ENCODE results near the gene NRP2.

NRP2 gene

GRCh38 chr2:205740381-205740780 is 58.1 kb downstream of the NRP2 start:
- no peak for DNase-seq
- in situ Hi-C loops (cut with HindIII; ENCODE audit: low pct_ligation_motif_present, low pct_unique_long_range_greater_than_20kb, low sequenced_read_pairs) = no loop called here

DNA sequence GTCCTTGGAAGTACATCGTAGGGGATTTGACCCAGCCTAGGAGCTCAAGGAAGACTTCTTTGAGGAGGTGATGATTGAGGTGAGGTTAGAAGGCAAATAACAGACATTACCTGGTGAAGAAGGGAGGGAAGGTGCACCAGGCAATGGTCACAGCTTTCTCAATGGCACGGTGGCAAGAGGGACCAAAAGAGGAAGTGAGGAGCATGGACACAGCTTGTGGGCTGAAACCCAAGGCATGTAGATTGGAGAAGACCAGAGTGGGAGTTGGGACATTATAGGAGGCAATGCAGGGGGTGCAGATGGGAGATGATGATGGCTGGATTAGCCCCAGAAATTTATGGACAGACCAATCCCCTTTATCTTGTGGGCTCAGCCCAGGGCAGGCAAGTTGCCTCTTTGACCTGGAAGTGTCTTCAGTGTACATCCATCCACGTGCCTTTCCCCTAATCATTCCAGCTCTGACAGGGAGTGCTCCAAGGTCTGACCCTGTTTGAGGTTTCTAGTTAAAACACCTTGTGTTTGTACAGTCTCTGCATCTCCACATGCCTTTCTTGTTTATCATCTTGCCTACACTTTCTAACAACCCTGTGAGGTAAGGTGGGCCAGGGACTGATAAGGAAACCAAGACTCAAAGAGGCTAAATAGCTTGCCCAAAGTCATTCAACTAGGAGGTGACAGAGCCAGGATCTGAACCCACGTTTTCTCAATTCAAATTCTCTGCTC is 59.1 kb downstream of the NRP2 start:
- DNase-seq = no peak
- in situ Hi-C loops (cut with HindIII; ENCODE audit: low pct_ligation_motif_present, low pct_unique_long_range_greater_than_20kb, low sequenced_read_pairs) = no loop called here

DNA sequence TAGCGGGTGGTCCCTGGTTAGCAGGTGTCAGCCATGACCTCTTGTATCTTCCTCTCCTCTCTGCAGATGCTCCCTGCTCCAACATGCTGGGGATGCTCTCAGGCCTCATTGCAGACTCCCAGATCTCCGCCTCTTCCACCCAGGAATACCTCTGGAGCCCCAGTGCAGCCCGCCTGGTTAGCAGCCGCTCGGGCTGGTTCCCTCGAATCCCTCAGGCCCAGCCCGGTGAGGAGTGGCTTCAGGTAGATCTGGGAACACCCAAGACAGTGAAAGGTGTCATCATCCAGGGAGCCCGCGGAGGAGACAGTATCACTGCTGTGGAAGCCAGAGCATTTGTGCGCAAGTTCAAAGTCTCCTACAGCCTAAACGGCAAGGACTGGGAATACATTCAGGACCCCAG is 60.8 kb downstream of the NRP2 start:
- in situ Hi-C loops (cut with HindIII; ENCODE audit: low pct_ligation_motif_present, low pct_unique_long_range_greater_than_20kb, low sequenced_read_pairs) = no loop called here
- no peak for DNase-seq

DNA sequence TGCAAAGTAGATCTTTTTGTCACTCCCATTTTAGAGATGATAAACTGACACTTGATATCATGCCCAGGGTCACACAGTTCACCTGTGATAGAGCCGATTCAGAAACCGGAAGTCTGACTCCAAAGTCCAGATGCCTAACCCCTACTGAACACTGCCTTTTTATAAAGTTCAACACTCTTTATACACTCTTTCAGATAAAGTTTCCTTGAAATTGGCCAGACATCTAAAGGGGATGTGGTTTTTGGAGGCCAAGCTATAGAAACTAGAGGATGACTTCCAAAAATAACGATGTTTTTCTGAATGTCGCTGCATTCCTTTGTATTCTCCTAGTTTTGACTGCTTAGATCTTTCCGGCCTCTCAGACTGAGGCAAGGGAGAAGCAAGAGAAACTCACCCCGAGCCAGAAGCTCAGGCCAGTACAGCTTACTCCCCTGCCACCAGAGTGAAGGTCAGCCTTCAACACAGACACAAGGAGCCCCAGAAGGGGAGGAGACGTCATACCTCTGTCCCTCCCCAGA is 61.8 kb downstream of the NRP2 start:
- in situ Hi-C loops (cut with HindIII; ENCODE audit: low pct_ligation_motif_present, low pct_unique_long_range_greater_than_20kb, low sequenced_read_pairs) = no loop called here
- no peak for DNase-seq

- in situ Hi-C loops (cut with HindIII; ENCODE audit: low pct_ligation_motif_present, low pct_unique_long_range_greater_than_20kb, low sequenced_read_pairs) = no loop called here
- DNase-seq = no peak
Observed at GRCh38 chr2:205745661-205746419, 63.5 kb downstream of the NRP2 start.

GRCh38 chr2:205746420-205746785 is 64.1 kb downstream of the NRP2 start:
- in situ Hi-C loops (cut with HindIII; ENCODE audit: low pct_ligation_motif_present, low pct_unique_long_range_greater_than_20kb, low sequenced_read_pairs) = no loop called here
- DNase-seq = no peak

DNA sequence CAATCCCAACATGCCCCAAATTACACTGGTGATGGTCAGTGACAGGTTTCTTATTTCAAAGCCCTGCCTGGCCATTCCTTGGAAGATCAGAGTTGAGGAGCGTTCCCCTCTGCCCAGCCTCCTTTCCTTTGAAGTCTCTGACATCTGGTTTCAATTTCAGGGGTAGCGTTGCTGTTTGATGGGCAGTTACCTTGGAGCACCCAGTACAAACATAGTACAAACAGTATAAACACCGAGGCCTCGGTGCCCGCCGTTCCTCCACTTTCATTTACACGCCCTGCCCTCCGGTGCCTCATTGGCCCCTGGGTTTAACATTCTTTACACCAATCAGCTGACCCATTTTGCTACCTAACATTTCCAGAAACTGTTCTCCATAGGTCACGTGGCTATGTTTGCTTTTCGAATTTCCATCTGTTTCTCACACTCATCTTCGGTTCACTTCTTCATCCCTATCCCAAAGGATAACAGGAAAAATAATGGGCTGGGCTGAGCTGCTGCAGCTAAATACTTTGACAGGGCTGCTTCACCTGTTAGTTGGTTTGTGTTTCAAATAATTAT is 65.6 kb downstream of the NRP2 start:
- no peak for DNase-seq
- in situ Hi-C loops (cut with HindIII; ENCODE audit: low pct_ligation_motif_present, low pct_unique_long_range_greater_than_20kb, low sequenced_read_pairs) = no loop called here

- in situ Hi-C loops (cut with HindIII; ENCODE audit: low pct_ligation_motif_present, low pct_unique_long_range_greater_than_20kb, low sequenced_read_pairs) = no loop called here
- peak; percentile 63 for DNase-seq
Observed at GRCh38 chr2:205748639-205749038, 66.3 kb downstream of the NRP2 start.

GRCh38 chr2:205749078-205749477 is 66.8 kb downstream of the NRP2 start:
- in situ Hi-C loops (cut with HindIII; ENCODE audit: low pct_ligation_motif_present, low pct_unique_long_range_greater_than_20kb, low sequenced_read_pairs) = no loop called here
- no peak for DNase-seq

- in situ Hi-C loops (cut with HindIII; ENCODE audit: low pct_ligation_motif_present, low pct_unique_long_range_greater_than_20kb, low sequenced_read_pairs) = no loop called here
- DNase-seq = no peak
Observed at GRCh38 chr2:205750797-205751196, 68.5 kb downstream of the NRP2 start.

- in situ Hi-C loops (cut with HindIII; ENCODE audit: low pct_ligation_motif_present, low pct_unique_long_range_greater_than_20kb, low sequenced_read_pairs) = no loop called here
- DNase-seq = no peak
Observed at GRCh38 chr2:205751569-205752031, 69.3 kb downstream of the NRP2 start.

DNA sequence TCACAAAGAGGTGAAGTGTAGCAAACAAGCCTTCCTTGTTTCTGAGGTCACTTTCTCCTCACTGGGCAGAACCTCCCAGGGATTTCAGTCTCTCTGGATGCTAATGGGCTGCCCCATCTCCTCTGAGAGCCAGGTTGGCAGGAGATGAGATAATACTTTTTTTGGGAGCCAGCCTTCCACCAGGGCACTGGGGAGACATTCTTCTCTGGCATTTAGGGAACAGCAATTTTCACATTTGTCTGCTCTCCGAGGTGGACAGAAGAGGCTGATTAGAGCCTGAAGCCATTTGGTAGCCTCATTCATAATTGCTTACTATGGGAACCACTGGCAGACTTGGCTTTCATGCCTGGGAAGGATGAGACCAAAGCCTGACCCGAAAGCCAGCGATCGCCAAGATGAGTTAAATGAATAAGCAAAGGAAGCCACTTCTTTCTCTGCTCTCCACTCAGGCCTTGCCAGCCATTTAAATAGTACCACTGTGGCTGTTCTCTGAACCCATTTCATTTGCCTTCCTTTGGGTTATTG is 70.1 kb downstream of the NRP2 start:
- DNase-seq = no peak
- in situ Hi-C loops (cut with HindIII; ENCODE audit: low pct_ligation_motif_present, low pct_unique_long_range_greater_than_20kb, low sequenced_read_pairs) = no loop called here

GRCh38 chr2:205752924-205753323 is 70.6 kb downstream of the NRP2 start:
- in situ Hi-C loops (cut with HindIII; ENCODE audit: low pct_ligation_motif_present, low pct_unique_long_range_greater_than_20kb, low sequenced_read_pairs) = no loop called here
- DNase-seq = no peak

GRCh38 chr2:205754285-205754923 is 72.1 kb downstream of the NRP2 start:
- in situ Hi-C loops (cut with HindIII; ENCODE audit: low pct_ligation_motif_present, low pct_unique_long_range_greater_than_20kb, low sequenced_read_pairs) = no loop called here
- DNase-seq = no peak

- in situ Hi-C loops (cut with HindIII; ENCODE audit: low pct_ligation_motif_present, low pct_unique_long_range_greater_than_20kb, low sequenced_read_pairs) = no loop called here
Observed at GRCh38 chr2:205754924-205755321, 72.6 kb downstream of the NRP2 start.

GRCh38 chr2:205755923-205756322 is 73.6 kb downstream of the NRP2 start:
- DNase-seq = no peak
- in situ Hi-C loops (cut with HindIII; ENCODE audit: low pct_ligation_motif_present, low pct_unique_long_range_greater_than_20kb, low sequenced_read_pairs) = no loop called here

More at GRCh38 chr2:205754924-205755321, 72.6 kb downstream of the NRP2 start:
- peak; percentile 65 for DNase-seq

DNA sequence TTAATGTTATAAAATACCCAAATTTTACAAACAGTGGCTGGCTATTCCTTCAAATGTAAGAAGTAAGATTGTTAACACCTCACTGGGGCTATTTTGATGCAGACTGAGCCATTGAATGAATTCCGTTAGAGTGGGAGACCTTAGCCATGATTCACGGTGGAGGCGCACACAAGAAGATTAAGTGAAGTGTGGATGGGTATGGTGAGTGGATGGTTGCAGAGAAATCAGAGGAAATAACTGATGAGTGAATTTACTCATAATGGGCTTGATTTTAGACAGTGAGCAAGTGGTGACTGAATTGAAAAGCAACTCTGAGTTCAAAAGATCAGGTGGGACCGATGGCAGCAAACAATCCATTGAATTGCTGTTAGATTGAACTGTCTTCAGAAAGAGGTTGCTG is 75.0 kb downstream of the NRP2 start:
- DNase-seq = no peak
- in situ Hi-C loops (cut with HindIII; ENCODE audit: low pct_ligation_motif_present, low pct_unique_long_range_greater_than_20kb, low sequenced_read_pairs) = no loop called here

- in situ Hi-C loops (cut with HindIII; ENCODE audit: low pct_ligation_motif_present, low pct_unique_long_range_greater_than_20kb, low sequenced_read_pairs) = no loop called here
- DNase-seq = peak; percentile 18
Observed at GRCh38 chr2:205758051-205758450, 75.8 kb downstream of the NRP2 start.

DNA sequence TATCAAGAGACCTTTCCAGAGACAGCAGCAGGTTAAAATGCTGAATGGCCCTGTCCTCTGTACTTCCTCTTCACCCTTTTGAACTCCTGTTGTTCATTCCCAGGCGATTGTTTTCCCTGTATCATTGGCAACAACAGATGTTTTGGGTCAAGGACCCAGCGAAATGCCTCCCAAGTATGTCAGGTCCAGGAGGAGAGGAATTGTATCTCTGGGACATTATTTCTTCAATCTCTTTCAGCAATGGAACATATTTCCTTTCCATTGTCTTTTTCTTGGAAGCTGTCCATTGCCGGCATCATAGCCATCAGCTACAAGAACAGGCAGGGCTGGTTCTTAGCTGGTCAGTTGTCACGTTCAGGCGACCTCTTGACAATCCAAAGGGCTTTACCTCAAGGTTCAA is 76.2 kb downstream of the NRP2 start:
- in situ Hi-C loops (cut with HindIII; ENCODE audit: low pct_ligation_motif_present, low pct_unique_long_range_greater_than_20kb, low sequenced_read_pairs) = no loop called here
- DNase-seq = no peak
